ENCODE measurements around the gene MTHFD1L.

Gene MTHFD1L

DNA sequence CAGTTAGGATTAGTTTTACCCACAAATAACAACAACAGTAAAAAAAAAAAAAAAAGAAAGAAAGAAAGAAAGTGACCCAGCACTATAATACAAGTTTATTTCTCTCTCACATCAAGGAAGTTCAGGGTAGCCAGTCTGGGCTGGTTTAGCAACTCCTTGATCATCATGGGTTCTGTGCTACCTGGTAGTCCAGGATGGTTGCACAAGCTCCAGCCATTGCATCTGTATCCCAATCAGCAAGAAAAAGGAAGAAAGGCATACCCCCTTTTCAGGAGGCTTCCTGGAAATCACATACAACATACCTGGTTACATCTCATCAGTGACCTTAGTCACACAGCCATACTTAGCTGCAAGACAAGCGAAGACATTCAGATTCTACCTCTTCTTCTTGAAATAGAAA, 128.5 kb downstream of the MTHFD1L start:
- no peak for DNase-seq

DNA sequence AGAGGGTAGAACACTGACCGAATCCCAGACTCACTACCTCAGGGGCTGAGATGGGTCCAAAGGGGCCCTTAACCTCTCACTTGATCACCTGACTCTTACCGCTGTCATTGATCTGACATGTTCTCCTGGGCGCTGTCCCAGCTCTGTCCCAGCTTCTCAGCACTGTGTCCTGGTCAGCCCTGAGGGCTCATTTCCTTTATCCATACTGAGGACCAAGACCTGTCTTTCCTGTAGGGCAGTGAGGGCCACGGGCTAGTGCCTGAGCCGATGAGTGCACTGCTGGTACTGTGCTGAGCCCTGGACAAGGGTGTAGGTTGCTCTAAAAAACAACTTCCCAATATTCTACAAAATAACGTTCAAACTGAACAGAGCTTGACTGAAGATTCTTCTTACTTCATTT, 131.5 kb downstream of the MTHFD1L start:
- DNase-seq, result no peak

DNA sequence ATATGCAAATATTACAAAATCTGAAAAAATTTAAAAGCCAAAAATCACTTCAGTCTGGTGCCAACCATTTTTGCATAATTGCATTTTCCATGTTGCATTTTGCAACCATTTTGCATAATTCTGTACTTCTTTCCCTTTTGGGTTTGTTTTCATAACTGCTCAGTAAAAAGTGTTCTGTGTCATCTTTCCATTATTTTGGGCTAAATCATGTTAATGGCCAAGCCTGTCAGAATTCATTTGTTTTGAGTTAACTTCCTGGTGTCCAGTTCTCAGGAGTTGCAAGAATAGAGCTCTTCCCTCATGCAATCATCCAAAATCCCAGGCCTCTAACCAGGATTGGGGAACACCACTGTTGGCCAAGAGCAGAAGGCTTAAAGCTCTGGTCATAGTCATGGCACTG, 133.6 kb downstream of the MTHFD1L start:
- DNase-seq, result no peak

DNA sequence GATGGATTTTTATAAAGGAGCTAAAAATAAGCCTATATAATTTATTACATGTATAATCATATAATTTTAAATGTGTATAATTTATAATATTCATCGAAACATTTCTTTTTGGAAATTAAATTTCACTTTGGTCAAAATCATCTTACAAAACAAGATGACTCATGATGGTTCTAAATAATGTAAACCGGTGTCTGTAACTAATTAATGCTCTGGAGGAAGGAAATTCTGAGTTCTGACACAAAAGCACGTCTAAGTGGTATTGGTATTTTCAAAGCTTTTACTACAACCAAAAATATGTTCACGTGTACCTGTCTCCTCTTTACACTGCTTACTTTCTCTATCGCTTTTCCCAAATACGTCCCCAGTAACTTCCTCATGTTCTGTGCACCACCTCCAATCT, 134.1 kb downstream of the MTHFD1L start:
- DNase-seq, result no peak

DNA sequence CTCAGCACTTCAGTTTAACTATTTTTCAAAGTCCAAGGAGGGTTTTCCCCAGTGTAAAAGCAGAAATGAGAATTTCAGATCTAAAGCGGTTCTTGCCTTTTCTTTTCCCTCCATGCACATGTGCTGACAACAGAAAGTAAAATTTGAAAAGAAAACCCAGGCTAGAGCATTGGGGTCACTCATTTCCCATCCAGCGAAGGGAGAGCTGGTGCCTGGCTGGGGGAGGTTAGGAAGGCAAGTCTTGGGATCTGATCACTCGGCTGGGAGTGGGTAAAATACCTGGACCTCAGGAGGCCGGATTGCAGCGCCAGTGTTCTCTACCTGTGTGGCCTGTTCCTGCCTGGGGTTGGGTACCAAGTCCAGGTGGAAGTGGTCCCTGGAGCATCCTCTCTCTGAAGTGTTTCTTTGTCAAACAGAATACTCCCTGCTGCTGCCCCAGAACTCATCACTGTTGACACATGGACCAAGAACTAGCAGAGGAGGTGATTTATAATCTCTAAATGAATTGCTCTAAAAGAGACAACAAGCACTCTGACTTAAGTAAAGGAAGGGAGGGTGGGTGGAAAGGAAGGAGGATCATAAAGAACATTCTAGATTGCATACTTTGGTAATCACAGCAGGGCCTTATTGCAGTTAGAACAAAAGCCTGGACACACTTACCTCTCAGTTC, 136.0 kb downstream of the MTHFD1L start:
- DNase-seq, result no peak

DNA sequence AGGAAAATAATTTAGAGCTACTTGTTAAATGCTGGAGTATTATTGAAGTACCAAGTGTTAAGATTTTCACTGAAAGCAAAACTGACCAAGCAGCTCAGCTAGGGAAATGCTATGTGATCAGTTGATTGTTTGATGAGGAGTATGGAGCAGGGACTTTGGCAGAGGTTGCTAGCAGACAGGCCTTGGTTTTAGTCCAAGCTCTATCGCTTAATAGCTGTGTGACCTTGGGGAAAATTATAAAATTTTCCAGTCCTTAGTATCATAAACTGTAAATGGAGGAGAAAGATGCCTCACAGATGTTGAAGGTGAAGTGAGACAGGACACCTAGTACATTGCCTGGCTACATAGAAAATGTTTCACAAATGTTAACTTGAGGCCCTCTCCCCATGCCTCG, 136.6 kb downstream of the MTHFD1L start:
- no peak for DNase-seq

DNA sequence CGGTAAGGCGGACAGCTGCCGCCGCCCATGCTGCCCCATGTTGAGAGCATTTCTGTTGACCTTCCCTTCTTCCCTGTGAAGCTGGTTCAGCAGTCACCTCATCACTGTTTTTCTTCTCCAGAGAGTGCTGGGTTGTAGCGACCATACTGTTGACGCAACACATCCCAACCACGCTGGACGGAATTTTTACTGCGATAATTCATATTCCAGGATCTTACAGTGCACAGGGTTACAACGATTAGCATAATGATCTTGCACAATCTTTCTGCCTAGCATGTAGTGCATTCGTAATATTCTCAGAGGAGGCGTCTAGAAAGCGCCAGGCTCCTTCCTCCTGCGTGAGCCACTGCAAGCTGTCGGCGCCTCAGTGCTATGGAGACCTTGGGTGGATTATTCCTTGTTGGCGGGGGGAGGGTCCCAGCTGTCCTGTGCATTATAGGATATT, 137.0 kb downstream of the MTHFD1L start:
- no peak for DNase-seq

DNA sequence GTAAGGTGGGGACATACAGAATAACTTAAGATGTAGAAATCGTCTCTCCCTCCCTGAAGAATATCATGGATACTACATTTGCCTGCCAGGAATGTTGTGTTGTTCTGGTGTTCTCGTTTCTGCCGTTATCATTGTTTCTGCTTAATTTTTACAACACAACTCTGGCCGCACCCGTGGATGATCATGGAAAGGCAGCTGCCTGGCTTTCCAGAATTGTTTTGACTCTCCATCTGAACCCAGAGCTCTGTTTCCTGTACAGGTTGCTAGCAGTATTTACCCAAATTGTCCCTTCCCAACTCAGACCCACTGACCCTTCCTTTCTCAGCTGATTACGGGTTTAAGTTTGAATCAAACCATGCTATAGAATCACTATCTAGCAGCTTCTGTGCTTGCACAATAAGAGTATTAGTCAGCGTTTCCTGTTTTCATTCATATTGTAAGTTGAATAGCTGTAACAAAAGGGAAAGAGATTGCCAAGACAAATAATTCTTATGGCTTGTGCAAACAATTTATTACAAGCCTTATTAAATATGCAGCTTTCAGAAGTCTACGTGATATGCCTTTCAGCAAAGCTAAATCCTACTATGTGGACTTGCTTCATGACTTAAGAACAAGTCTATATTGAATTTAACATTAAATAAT, 139.0 kb downstream of the MTHFD1L start:
- no peak for DNase-seq

DNA sequence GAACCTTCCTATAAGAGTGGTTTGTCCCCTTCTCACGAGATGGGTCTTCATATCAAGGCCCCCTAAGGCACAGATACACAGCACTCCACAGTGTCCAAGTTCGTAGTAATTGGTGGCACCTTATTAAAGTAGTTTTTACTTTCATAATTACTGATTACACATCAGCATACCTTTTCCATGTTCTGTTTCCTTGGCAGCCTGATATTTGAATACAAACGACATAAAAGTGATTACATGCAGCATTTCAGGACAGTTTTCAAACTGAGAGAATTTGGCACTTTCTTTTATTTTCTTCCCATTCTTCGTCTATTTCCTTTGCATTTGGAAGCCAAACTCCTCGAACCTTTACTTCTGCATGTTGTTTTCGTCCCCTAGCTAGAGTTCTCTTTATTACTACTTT, 139.7 kb downstream of the MTHFD1L start:
- no peak for DNase-seq

DNA sequence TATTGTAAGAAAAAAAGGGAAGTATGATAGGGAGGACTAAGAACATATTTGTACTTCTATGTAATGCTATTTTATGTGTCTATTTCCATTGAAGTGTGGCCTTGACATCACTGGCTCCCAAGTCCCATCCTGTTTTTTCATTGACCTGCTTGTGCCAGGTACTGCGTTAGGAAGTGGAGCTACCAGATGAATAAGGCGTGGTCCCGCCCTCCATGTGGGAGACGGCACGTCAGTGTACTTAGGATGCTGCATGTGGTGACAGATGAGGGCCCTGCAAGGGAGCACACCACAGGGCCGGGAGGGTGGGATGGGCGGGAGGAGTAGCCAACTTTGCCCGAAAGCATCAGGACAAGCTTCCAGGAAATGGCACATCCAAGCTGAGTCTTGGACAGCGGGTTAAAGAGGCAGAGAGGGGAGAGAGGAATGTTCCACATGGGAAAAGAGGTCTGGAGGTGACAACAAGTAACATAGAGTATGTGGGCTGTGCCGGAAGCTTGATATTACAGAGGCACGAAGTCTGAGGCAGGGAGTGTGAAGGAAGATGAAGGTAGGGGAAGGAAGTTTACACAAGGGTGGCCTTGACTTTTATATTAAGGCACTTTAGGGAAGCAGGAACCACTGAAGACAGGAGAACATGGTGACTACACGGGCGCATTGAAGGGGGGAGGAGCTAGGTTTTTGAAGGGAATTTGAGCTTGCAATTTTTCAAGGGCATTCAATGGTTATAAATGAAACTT, 140.6 kb downstream of the MTHFD1L start:
- DNase-seq, result no peak

DNA sequence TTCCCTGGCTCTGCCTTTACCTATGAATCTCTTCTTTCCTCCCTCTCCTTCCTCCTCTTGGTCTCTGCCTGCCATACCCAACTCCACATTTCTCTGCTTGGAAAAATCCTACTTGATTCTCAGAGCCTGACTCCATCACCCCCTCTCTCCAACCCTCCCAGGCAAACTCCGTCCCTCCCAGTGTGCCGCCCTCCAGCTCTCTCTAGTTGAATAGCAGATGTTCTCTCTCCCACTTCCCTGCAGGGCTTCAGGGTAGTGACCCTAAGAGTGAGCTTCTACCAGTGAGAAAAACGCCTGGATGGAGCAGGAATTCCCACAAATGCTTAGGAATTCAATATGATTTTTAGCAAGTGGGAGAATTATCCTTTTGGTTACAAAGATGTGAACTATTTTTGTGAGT, 141.6 kb downstream of the MTHFD1L start:
- DNase-seq, result no peak

DNA sequence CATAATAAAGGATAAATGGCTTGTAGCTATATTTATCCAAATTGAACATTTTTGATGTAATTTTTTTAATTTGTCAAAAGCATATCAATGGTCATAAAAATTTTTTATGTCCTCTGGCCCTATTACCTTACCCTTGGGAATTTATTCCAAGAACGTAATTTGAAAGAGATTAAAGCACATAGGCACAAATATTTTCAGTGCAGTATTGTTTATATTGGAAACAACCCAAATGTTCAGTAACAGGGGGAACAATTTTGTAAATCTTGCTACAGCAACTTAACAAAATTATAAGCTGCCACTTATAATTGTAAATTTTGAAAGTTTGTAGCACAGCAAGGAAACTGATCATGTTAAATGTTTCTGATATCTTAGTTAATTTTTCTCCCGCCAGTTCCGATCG, 142.4 kb downstream of the MTHFD1L start:
- DNase-seq, result no peak

DNA sequence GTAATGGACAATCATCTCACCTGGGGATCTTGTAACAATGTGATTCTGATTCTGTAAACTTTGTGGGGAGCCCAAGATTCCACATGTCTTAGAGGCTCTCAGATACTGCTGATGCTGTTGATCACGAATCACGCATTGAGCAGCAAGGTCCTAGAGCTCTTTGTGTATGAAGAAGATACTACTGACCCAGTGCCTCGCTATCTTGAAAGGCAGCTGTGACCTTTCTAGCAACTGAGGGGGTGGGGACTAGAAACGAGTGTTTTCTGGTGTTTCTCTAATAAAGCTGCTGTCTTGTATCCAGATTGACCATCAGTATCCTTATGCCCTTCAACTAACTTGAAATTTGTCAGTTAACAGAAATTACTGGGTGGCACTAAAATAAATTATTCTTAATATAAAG, 142.9 kb downstream of the MTHFD1L start:
- no peak for DNase-seq

DNA sequence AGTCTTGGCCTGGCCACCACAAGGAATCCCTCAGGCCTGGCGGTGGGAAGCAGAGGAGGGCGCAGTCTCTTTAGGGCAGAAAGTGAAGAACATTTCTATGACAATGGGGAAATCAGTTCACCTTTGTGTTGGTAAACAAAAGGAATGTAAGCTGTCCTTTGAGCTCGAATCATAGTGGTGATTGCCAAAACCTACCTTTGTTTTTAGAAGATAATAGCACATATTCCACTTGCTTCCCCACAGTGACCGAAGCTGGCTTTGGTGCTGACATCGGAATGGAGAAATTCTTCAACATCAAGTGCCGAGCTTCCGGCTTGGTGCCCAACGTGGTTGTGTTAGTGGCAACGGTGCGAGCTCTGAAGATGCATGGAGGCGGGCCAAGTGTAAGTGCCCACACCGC, 144.1 kb downstream of the MTHFD1L start:
- DNase-seq, result no peak

DNA sequence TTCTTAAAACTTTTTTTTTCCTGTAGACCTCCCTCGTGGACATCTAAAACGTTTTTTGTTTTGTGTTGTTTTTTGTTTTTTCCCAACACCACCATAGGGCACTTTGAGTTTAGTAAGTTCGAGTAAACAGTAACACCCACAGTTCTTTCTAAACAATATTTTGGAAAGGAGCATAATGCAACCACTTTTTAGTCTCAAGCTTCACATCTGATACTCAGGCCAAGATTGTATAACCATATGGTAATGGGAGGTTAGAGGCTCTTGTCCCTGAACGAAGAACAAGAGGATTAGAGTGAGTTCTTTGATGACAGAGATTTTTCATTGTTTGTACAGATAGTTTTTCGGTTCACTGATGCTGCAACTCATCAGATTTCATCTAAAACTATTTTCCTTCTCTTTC, 144.6 kb downstream of the MTHFD1L start:
- DNase-seq, result no peak

DNA sequence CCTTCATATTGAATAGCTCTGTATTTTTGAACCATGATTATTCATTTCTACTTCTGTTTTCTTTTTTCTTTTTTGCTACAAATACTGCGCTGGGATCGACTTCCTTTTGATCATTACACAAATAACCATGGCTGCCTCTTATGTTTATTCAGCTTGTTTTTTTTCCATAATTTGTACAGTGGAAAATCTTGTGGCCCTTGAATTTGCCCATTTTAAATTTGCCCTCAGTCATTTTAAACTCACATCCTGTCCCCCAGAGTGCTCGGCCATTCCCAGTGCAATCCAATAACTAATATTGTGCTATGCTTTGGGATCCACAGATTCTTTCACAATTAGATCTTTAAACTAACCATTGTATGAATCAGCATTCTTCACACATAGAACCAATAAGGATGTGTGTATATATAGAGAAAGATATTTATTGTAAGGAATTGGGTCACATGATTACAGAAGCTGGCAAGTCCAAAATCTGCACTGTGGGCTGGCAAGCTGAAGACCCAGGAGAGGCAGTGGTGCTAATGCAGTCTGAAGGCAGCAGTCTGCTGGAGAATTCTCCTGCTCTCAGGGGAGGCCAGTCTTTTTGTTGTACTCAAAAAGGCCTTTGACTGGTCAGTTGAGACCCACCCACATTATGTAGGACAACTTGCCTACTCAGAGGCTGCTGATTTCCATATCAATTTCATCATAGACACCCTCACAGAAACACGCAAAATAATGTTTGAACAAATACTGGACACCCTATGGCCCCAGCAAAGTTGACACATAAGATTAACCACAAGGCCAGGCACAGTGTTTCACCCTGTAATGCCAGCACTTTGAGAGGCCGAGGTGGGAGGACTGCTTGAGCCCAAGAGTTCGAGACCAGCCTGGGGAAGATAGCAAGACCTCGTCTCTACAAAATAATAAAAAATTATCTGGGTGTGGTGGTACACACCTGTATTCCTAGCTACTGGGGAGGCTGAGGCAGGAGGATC, 147.1 kb downstream of the MTHFD1L start:
- DNase-seq, result no peak

DNA sequence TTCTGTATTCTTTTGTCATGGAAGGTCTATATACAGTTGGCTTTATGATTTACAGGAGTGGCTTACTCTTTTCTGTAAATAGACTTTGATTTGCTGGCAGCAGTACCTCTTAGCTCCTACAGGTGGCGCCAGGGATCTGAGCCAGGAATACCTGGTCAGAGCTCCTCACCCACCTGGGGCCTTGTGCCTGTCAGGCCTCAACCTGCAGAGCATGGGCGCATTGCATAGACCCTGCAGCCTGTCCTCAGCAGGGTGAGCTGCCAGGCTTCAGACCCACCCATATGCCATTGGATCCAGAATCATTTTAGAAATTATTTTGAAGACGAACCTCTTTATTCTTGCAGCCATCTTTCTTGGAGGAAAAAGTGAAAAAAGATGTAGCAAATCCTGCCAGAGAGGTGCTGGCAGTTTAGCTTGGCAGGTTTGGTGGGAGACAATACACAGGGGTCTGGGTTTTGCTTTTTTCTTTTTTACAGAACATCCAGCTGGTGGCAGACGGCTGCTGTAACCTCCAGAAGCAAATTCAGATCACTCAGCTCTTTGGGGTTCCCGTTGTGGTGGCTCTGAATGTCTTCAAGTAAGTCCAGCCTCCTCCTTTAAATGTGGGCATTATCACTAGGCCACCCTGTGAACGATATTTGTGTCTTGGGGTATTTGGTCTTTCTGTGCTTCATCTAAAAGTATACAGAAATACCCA, 149.1 kb downstream of the MTHFD1L start:
- DNase-seq, result peak; percentile 64

DNA sequence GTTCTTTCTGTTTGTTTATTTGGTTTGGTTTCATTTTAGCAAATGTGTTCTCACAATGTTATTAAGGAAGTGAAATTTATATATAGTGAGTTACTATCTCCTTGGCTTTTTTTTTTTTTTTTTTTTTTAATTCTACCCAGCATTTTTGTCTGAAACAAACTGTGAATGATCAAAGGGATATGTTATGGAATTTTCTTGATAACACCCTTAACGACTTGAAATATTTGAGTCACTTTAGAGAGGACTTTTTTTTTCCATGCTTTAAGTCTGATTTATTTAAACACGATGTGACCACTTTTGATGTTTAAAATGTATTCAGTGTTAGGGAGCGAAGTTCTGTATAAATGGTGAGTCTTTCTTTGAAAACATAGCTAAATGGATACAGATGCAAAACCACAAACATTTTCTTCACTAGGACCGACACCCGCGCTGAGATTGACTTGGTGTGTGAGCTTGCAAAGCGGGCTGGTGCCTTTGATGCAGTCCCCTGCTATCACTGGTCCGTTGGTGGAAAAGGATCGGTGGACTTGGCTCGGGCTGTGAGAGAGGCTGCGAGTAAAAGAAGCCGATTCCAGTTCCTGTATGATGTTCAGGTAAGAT, 149.7 kb downstream of the MTHFD1L start:
- DNase-seq, result no peak

DNA sequence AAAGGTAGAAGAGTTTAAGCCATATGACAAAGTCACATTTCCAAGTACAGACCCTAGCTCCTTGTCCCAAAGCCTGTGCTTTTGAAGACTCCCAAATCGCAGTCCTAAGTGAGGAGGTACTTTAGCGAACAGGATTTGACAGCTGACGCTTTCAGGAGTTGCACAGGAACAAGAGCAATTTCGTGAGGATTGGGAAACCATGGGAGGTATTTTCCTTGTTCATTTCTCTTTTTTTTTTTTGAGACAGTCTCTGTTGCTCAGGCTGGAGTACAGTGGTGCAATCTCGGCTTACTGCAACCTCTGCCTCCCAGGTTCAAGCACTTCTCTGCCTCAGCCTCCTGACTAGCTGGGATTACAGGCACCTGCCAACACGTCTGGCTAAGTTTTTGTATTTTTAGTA, 150.6 kb downstream of the MTHFD1L start:
- DNase-seq, result no peak

DNA sequence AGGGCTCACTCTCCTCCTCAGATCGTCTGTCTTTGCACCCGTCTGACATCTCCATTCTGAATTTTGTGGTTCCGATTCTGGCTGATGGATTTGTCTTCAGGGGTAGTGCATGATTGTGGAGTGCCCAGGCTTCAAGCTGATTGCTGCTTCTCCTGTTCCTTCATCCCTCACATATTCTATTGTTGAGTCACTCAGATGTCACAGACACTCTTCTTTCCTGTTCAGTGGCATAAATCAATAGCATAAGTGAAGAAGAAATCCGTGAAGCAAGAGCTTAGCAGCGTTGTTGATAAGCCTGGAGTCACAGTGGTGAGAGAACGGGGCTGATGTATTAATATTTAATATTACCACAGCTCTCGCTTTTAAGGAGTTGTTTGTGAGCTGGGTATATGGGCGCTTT, 152.5 kb downstream of the MTHFD1L start:
- DNase-seq, result no peak

DNA sequence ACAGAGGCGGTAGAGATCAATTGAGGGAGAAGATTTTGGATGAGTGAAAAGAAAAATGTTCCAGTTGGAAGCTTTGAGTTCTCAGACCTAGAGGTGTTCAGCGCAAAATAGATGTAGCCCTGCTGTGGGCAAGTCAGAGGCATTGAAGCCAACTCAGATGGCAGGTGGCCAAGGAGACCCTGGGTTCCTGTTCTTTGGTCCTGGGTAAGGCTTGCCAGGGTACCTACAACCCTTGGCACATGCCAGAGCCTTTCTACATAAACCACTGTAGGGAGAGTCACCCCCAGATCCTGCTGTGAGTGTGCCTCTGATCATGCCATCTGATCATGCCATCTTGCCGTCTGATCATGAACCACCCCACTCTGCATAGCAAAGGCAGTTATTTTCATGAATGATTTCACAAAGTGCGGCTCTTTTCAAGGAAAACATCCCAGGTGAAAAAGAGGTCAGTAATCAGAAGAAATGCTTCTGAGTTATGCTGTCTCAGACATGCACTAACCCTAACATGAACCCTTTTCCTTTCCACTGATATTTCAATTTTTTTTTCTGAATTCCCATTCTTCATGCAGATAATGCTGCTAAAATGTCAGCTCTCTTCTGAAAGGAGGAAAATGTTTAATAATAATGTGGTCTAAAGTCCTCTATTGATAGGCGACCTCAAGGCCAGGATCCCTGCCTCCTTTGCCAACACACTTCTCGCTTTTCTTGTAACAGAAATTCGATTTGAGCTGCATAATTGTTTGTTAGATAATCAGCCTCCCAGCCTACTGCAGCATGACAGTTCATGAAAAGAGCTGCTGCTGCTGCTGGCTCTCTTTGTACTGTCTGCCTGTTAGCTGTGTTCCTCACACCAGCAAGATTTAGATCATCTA, 153.6 kb downstream of the MTHFD1L start:
- no peak for DNase-seq

All from NCI-H526 treated with DMSO at 0.1 percent for 48 hours (cell line).